HG03432 (cell line): ENCODE results near the gene MS4A10.

Source experiments
- ATAC-seq: cut with Tn5 transposase; IDR thresholded peaks from one replicate; pipeline ENCODE4 v1.9.1; 2021; ENCODE audit warnings: mild to moderate bottlenecking, moderate library complexity; ENCODE audit not compliant: unreplicated experiment

MS4A10 gene

GRCh38 chr11:60785806-60786361 is 751 bp downstream of the MS4A10 start:
- no peak for ATAC-seq

GRCh38 chr11:60786811-60787567 is 1.9 kb downstream of the MS4A10 start:
- ATAC-seq = no peak

GRCh38 chr11:60788401-60789125 is 3.4 kb downstream of the MS4A10 start:
- no peak for ATAC-seq

- no peak for ATAC-seq
These were observed 5.6 kb downstream of the MS4A10 start for GRCh38 chr11:60790726-60791125.

- ATAC-seq = no peak
These were observed 6.2 kb downstream of the MS4A10 start for GRCh38 chr11:60791153-60791933.

- no peak for ATAC-seq
These were observed 7.4 kb downstream of the MS4A10 start for GRCh38 chr11:60792521-60792920.

GRCh38 chr11:60795291-60795690 is 10.2 kb downstream of the MS4A10 start:
- no peak for ATAC-seq

GRCh38 chr11:60797846-60798630 is 12.9 kb downstream of the MS4A10 start:
- no peak for ATAC-seq

- no peak for ATAC-seq
These were observed 13.5 kb downstream of the MS4A10 start for GRCh38 chr11:60798631-60799030.

GRCh38 chr11:60801194-60801593 is 16.1 kb downstream of the MS4A10 start:
- no peak for ATAC-seq

- ATAC-seq = no peak
These were observed 18.3 kb downstream of the MS4A10 start for GRCh38 chr11:60803273-60803936.

GRCh38 chr11:60809249-60809648 is 24.1 kb downstream of the MS4A10 start:
- ATAC-seq = no peak

- ATAC-seq = no peak
These were observed 24.6 kb downstream of the MS4A10 start for GRCh38 chr11:60809691-60810090.

GRCh38 chr11:60810151-60810550 is 25.0 kb downstream of the MS4A10 start:
- ATAC-seq = no peak

- ATAC-seq = no peak
These were observed 25.4 kb downstream of the MS4A10 start for GRCh38 chr11:60810569-60810968.

- ATAC-seq = no peak
These were observed 28.2 kb downstream of the MS4A10 start for GRCh38 chr11:60813324-60813723.

GRCh38 chr11:60814112-60814511 is 29.0 kb downstream of the MS4A10 start:
- ATAC-seq = no peak

- no peak for ATAC-seq
These were observed 31.5 kb downstream of the MS4A10 start for GRCh38 chr11:60816590-60817157.

GRCh38 chr11:60818057-60818456 is 32.9 kb downstream of the MS4A10 start:
- no peak for ATAC-seq
